ENCODE results near the gene PRDM16. TPM values are rescaled to one million over a fixed set of nuclear protein-coding genes. Genes with fewer than 3 reads are reported as not detected.

Gene PRDM16
- total RNA-seq, 1 experiment from 2014 or later = 6.1 TPM

DNA sequence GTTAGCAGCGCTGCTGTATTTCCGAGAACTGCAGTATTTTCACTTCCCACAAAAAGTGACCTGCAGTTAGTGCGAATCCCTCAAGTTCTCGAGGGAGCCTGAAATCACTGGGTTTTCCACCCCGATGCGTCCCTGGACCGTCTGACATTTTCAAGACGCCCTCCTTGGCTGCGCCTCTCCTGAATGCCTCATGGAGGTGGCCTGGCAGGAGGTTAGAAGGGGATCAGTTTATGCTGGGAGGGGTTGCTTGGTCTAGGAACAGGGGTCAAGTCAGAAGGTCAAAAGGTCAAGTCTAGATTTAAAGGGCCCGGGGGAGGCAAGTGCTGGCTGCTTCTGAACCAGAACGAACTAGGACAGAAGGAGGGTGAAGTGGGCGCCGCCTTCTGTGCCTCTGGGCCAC lies 176.8 kb downstream of the PRDM16 start:
- ChIA-PET POLR2A (no interaction called here), RAD21 (ENCODE audit: low non-redundant PET in 1 of 2, low total read pairs in 2 of 2, uncharacterized antibody in 2 of 2, unreplicated experiment in 2 of 2) (no interaction called here), CTCF (no interaction called here)
- H3K4me3 ChIP-seq (replicated peaks in 1 of 2; ENCODE audit: low read depth in 1 of 2, low read length in 2 of 2) = no peak overlapping the region
- H3K9me2 ChIP-seq (ENCODE audit: insufficient read depth) = no peaks in the 10 kb centered on the region
- no peak for TF ChIP-seq EZH2phosphoT487 (IDR thresholded peaks at IDR 0.05; ENCODE audit: borderline replicate concordance)
- TF ChIP-seq FOSL1 (IDR thresholded peaks at IDR 0.05; ENCODE audit: low read depth) = no peak
- TF ChIP-seq ZFX (IDR thresholded peaks at IDR 0.05) = no peak
- TF ChIP-seq JUND (IDR thresholded peaks at IDR 0.05) = no peak
- no peak for TF ChIP-seq SRF (IDR thresholded peaks at IDR 0.05; ENCODE audit: low read depth)
- no peak for TF ChIP-seq SIN3A (IDR thresholded peaks at IDR 0.05; ENCODE audit: low read depth)
- no peak for TF ChIP-seq ELF1 (IDR thresholded peaks at IDR 0.05; ENCODE audit: borderline replicate concordance, low read depth)
- TF ChIP-seq RAD21 (IDR thresholded peaks at IDR 0.05; ENCODE audit: low read depth) = no peak
- TF ChIP-seq CEBPB (IDR thresholded peaks at IDR 0.05; ENCODE audit: low read depth) = no peak
- TF ChIP-seq POLR2AphosphoS5 (IDR thresholded peaks at IDR 0.05; ENCODE audit: low read depth, low read length) = no peak
- TF ChIP-seq EZH2 (IDR thresholded peaks at IDR 0.05) = no peak
- TF ChIP-seq EGR1 (IDR thresholded peaks at IDR 0.05; ENCODE audit: low read depth) = no peak
- no peak for TF ChIP-seq REST (IDR thresholded peaks at IDR 0.05; ENCODE audit: low read depth)
- H4K20me1 ChIP-seq (ENCODE audit: insufficient read depth) = no peaks in the 10 kb centered on the region
- no peak overlapping the region for H3K4me2 ChIP-seq (ENCODE audit: low read length)
- H3K9ac ChIP-seq (ENCODE audit: low read length) = no peak overlapping the region
- no peak for ATAC-seq
- no peaks in the 10 kb centered on the region for H3K79me2 ChIP-seq (ENCODE audit: insufficient read depth, low read length)
- H3K27ac ChIP-seq (ENCODE audit: low read depth, low read length) = no peak overlapping the region
- DNase-seq (ENCODE audit: low read depth, low spot score) = no peak
- no peaks in the 10 kb centered on the region for H3K27me3 ChIP-seq (ENCODE audit: insufficient read depth, low read length)
- no peaks in the 10 kb centered on the region for H3K9me3 ChIP-seq (ENCODE audit: control insufficient read depth in 1 of 2, insufficient read depth in 1 of 2, low read depth in 1 of 2, low read length in 2 of 2)
- peaks cover 3 to 6% of the 10 kb centered on the region in 2 experiments; a peak in 1 of 4 replicates for H3K4me1 ChIP-seq (ENCODE audit: control insufficient read depth in 1 of 2, insufficient read depth in 2 of 2, low read length in 2 of 2)
- intact Hi-C loops (cut with micrococcal nuclease) = no loop called here
- H2AFZ ChIP-seq (ENCODE audit: low read depth, low read length, poor library complexity, severe bottlenecking) = no peak overlapping the region
- BruUV-seq (replicated peaks) = no TSS peak
- H3K36me3 ChIP-seq (ENCODE audit: control insufficient read depth in 1 of 2, insufficient read depth in 2 of 2, low read length in 2 of 2) = no peaks in the 10 kb centered on the region
